ENCODE measurements around the gene PLAAT3. TPM values are rescaled to one million over a fixed set of nuclear protein-coding genes. Genes with fewer than 3 reads are reported as not detected.

PLAAT3 gene
- total and polyA plus RNA-seq, 8 donors, result 6.0 to 86.4 (median 9.3) TPM

GRCh38 chr11:63599211-63600122 is 14.8 kb downstream of the PLAAT3 start:
- intact Hi-C loops (cut with DNase I), result no loop called here
- ATAC-seq, result no peak
- no peak overlapping the region for H3K4me3 ChIP-seq

GRCh38 chr11:63598556-63598955 is 15.7 kb downstream of the PLAAT3 start:
- H3K27me3 ChIP-seq, result no peaks in the 10 kb centered on the region
- H3K4me1 ChIP-seq, result peaks cover 0 to 3% of the 10 kb centered on the region in 2 donors
- no peak overlapping the region for H3K27ac ChIP-seq
- no peak for TF ChIP-seq CTCF (IDR thresholded peaks at IDR 0.05)
- intact Hi-C loops (cut with DNase I), result no loop called here
- peaks cover 0 to 26% of the 10 kb centered on the region in 2 donors for H3K36me3 ChIP-seq
- H3K4me3 ChIP-seq, result no peak overlapping the region
- DNase-seq, result no peak
- H3K9me3 ChIP-seq, result no peaks in the 10 kb centered on the region
- no peak for ATAC-seq

More at GRCh38 chr11:63599211-63600122, 14.8 kb downstream of the PLAAT3 start:
- Histone ChIP-seq H3K4me1 (peaks cover 0 to 3% of the 10 kb centered on the region in 2 donors), H3K27me3 (no peaks in the 10 kb centered on the region), H3K36me3 (peaks cover 0 to 26% of the 10 kb centered on the region in 2 donors), H3K27ac (no peak overlapping the region), H3K9me3 (no peaks in the 10 kb centered on the region)
- DNase-seq, result no peak
- TF ChIP-seq CTCF (IDR thresholded peaks at IDR 0.05), result no peak

GRCh38 chr11:63595296-63595695 is 18.9 kb downstream of the PLAAT3 start:
- Histone ChIP-seq H3K4me3 (no peak overlapping the region), H3K27ac (no peak overlapping the region), H3K9me3 (no peaks in the 10 kb centered on the region), H3K4me1 (no peaks in the 10 kb centered on the region), H3K27me3 (no peaks in the 10 kb centered on the region), H3K36me3 (peaks cover 0 to 39% of the 10 kb centered on the region in 2 donors)
- no peak for TF ChIP-seq CTCF (IDR thresholded peaks at IDR 0.05)
- intact Hi-C loops (cut with DNase I), result no loop called here
- ATAC-seq (no peak), DNase-seq (no peak)

- peaks cover 0 to 61% of the 10 kb centered on the region in 2 donors for H3K36me3 ChIP-seq
Observed at GRCh38 chr11:63592975-63593395, 21.2 kb downstream of the PLAAT3 start.

More at GRCh38 chr11:63592975-63593395, 21.2 kb downstream of the PLAAT3 start:
- no peaks in the 10 kb centered on the region for H3K4me1 ChIP-seq
- intact Hi-C loops (cut with DNase I), result no loop called here
- H3K9me3 ChIP-seq, result no peaks in the 10 kb centered on the region
- DNase-seq, result no peak
- ATAC-seq, result peak; percentile 49
- no peak for TF ChIP-seq CTCF (IDR thresholded peaks at IDR 0.05)
- H3K27ac ChIP-seq, result no peak overlapping the region
- no peak overlapping the region for H3K4me3 ChIP-seq
- no peaks in the 10 kb centered on the region for H3K27me3 ChIP-seq
